Measurements from ENCODE around the gene ZNF521.

DNA sequence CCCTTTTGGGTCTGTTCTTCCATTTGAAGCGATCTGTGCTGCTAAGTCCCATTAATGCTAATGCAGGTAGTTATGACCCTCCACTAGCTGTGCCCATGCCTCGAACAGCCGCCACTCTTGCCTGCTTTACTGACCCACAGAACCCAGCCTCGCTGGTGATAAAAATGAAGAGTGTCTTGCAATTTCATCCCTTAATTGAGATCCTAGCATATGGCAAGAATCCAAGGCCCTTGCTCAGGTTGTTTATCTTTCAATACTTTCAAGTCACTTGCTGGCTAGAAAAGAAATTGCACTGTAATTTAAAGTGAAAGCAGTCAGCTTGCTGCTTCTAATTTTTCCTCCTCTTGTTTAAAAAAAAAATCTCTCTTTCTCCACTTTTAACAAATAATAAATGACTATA, 73.6 kb downstream of the ZNF521 start:
- TF ChIP-seq EZH2 (IDR thresholded peaks at IDR 0.05; ENCODE audit: insufficient read depth, low read length): no peak
- TF ChIP-seq, protein P1, sequence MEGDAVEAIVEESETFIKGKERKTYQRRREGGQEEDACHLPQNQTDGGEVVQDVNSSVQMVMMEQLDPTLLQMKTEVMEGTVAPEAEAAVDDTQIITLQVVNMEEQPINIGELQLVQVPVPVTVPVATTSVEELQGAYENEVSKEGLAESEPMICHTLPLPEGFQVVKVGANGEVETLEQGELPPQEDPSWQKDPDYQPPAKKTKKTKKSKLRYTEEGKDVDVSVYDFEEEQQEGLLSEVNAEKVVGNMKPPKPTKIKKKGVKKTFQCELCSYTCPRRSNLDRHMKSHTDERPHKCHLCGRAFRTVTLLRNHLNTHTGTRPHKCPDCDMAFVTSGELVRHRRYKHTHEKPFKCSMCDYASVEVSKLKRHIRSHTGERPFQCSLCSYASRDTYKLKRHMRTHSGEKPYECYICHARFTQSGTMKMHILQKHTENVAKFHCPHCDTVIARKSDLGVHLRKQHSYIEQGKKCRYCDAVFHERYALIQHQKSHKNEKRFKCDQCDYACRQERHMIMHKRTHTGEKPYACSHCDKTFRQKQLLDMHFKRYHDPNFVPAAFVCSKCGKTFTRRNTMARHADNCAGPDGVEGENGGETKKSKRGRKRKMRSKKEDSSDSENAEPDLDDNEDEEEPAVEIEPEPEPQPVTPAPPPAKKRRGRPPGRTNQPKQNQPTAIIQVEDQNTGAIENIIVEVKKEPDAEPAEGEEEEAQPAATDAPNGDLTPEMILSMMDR (IDR thresholded peaks at IDR 0.05; ENCODE audit: insufficient read depth, low read depth, low read length): no peak
